Peyer's patch (tissue), 4 donors: ENCODE data around the gene HOXB5.

Experiments
- POLR2A ChIP-seq, 2 donors: fragments of 450-650 bp; IDR thresholded peaks; one replicate each; pipeline ENCODE4 v1.5.1; 2017; ENCODE audit warnings: antibody characterized with exemption in 2 of 2, mild to moderate bottlenecking in 2 of 2, moderate library complexity in 2 of 2
- TF ChIP-seq, protein P1 (sequence below), 6 experiments: fragments of 450-650 bp in 4 of 6; fragments of 200-600 bp in 2 of 6; sonication (generic) in 1 of 6; IDR thresholded peaks; one replicate each; pipeline ENCODE4 v1.5.1; 2017 to 2019; ENCODE audit warnings: antibody characterized with exemption in 6 of 6, mild to moderate bottlenecking in 3 of 6, moderate library complexity in 1 of 6

DNA sequence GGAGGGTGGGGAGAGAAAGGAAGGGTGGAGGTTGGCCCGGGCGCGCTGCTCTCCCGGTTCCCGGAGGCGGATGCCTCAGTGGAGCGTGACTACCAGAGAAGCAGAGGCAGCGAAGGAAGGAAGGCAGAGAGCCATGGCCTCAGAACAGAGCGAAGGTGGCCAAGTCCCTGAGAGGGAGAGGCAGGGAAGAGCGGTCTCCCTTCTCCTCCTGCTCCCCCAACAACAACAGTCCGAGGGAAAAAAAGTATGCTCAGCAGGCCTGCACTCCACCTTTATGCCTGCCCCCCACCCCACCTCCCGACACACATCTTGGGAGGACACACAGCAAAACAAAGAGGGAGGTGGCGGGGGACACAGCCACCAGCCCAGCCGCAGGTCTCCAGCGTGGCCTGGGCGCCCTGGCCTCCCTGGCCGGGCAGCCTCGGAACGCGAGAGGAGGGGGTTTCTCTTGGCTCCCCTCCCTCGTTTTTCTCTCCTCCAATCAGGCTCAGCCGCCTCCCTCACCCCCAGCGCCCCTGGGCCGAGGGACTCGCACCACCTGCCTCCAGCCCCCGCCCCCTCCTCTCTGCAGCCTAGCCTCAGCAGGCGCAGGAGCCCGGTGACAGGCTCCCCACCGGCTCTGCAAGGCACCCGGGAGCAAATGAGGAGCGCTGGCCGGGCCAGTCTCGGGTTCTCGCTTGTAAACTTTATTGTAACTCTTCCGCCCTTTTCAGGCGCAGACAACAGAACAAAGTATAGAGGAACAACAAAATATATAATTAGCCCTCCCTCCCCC, 18.3 kb upstream of the HOXB5 start:
- TF ChIP-seq, protein P1, sequence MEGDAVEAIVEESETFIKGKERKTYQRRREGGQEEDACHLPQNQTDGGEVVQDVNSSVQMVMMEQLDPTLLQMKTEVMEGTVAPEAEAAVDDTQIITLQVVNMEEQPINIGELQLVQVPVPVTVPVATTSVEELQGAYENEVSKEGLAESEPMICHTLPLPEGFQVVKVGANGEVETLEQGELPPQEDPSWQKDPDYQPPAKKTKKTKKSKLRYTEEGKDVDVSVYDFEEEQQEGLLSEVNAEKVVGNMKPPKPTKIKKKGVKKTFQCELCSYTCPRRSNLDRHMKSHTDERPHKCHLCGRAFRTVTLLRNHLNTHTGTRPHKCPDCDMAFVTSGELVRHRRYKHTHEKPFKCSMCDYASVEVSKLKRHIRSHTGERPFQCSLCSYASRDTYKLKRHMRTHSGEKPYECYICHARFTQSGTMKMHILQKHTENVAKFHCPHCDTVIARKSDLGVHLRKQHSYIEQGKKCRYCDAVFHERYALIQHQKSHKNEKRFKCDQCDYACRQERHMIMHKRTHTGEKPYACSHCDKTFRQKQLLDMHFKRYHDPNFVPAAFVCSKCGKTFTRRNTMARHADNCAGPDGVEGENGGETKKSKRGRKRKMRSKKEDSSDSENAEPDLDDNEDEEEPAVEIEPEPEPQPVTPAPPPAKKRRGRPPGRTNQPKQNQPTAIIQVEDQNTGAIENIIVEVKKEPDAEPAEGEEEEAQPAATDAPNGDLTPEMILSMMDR (IDR thresholded peaks at IDR 0.05): no peak
- TF ChIP-seq POLR2A (IDR thresholded peaks at IDR 0.05): no peak
